Measurements from ENCODE around the gene GCNT4.

DNA sequence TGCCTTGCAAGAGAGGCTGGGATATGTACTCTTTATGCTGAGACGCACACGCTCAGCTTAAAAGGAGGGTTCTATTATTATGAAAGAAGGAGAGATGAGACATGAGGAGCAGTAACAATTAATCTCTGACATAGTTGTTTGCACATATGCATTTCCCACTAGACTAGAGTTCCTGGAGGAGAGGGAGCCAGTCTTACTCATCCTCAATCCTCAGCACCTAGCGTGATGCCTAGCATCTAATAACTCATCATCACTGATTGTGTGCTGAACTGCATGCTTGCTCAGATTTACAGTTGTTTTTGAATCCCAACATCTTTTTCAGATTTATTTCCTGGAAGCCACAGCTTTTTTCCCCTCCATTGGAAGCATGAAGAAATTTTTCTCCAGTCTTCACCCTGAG, 35.5 kb downstream of the GCNT4 start:
- TF ChIP-seq, protein P1, sequence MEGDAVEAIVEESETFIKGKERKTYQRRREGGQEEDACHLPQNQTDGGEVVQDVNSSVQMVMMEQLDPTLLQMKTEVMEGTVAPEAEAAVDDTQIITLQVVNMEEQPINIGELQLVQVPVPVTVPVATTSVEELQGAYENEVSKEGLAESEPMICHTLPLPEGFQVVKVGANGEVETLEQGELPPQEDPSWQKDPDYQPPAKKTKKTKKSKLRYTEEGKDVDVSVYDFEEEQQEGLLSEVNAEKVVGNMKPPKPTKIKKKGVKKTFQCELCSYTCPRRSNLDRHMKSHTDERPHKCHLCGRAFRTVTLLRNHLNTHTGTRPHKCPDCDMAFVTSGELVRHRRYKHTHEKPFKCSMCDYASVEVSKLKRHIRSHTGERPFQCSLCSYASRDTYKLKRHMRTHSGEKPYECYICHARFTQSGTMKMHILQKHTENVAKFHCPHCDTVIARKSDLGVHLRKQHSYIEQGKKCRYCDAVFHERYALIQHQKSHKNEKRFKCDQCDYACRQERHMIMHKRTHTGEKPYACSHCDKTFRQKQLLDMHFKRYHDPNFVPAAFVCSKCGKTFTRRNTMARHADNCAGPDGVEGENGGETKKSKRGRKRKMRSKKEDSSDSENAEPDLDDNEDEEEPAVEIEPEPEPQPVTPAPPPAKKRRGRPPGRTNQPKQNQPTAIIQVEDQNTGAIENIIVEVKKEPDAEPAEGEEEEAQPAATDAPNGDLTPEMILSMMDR (IDR thresholded peaks at IDR 0.05; ENCODE audit: low read length) = no peak
- no peak for TF ChIP-seq EZH2 (IDR thresholded peaks at IDR 0.05; ENCODE audit: borderline replicate concordance, low read length)

Measured in OCI-LY1 (cell line).